Ascending aorta (tissue), 2 donors: ENCODE data around the gene PDE4C. TPM values are rescaled to one million over a fixed set of nuclear protein-coding genes. Genes with fewer than 3 reads are reported as not detected.

Experiments
- DNase-seq, 2 donors: peaks; one replicate each; pipeline ENCODE4 v3.0.0-alpha.2; 2019; ENCODE audit warnings: low spot score in 2 of 2
- H3K27ac ChIP-seq, 2 donors: fragments of 200-600 bp; sonication (generic); one replicate each; pipeline ENCODE4 v1.5.1; 2016 to 2017; ENCODE audit warnings: mild to moderate bottlenecking in 1 of 2
- H3K27me3 ChIP-seq: fragments of 200-600 bp; sonication (generic); one replicate; pipeline ENCODE4 v1.5.1; 2017
- H3K36me3 ChIP-seq, 2 donors: fragments of 200-600 bp; sonication (generic); one replicate each; pipeline ENCODE4 v1.5.1; 2016
- H3K4me1 ChIP-seq, 2 donors: fragments of 200-600 bp; sonication (generic); one replicate each; pipeline ENCODE4 v1.5.1; 2016 to 2017; ENCODE audit warnings: mild to moderate bottlenecking in 1 of 2
- H3K4me3 ChIP-seq, 2 donors: fragments of 200-600 bp; sonication (generic); one replicate each; pipeline ENCODE4 v1.5.1; 2016 to 2017; ENCODE audit warnings: mild to moderate bottlenecking in 1 of 2
- H3K9me3 ChIP-seq, 2 donors: fragments of 200-600 bp; sonication (generic); one replicate each; pipeline ENCODE4 v1.5.1; 2016
- intact Hi-C: fragments of 100-400 bp; cut with DNase I; formaldehyde crosslinking; loops from one replicate; pipeline ENCODE4 v1.15.1; 2023
- total RNA-seq: library from RNA; depleted of rRNA; stranded (reverse); fragments of >200 nt; gene quantifications from one replicate; pipeline ENCODE4 v1.1.0, GENCODE V29; 2016
- TF ChIP-seq, protein P1 (sequence below), 3 experiments: fragments of 200-600 bp in 2 of 3; fragments of 450-650 bp in 1 of 3; sonication (generic) in 2 of 3; IDR thresholded peaks; one replicate each; pipeline ENCODE4 v1.5.1; 2016 to 2019; ENCODE audit warnings: antibody characterized with exemption in 3 of 3, mild to moderate bottlenecking in 1 of 3, moderate library complexity in 1 of 3

Gene PDE4C
- total RNA-seq, 1 donor from 2014 or later = not detected

DNA sequence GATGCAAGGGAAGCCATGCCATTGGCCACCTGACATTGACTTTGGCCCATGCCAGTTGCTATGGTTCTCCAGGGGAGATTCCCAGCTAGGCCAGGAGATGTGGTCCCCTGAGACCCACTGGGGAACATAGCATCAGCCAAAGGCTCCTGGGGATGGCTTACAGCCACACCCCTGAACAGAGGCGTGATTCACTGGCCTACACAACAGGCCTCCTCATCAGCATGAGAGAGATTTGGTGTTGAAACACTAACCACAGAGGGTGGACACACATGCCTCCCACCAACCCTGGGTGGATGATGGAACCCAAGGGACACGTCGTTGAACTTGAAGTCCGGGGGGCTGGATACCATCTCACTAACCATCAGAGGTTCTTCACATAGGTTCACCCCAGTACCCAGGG is 33.7 kb upstream of the PDE4C start:
- Histone ChIP-seq H3K27me3 (no peaks in the 10 kb centered on the region), H3K36me3 (peaks cover 8 to 37% of the 10 kb centered on the region in 2 donors), H3K4me3 (no peak overlapping the region), H3K9me3 (no peaks in the 10 kb centered on the region), H3K27ac (no peak overlapping the region), H3K4me1 (no peaks in the 10 kb centered on the region)
- TF ChIP-seq, protein P1, sequence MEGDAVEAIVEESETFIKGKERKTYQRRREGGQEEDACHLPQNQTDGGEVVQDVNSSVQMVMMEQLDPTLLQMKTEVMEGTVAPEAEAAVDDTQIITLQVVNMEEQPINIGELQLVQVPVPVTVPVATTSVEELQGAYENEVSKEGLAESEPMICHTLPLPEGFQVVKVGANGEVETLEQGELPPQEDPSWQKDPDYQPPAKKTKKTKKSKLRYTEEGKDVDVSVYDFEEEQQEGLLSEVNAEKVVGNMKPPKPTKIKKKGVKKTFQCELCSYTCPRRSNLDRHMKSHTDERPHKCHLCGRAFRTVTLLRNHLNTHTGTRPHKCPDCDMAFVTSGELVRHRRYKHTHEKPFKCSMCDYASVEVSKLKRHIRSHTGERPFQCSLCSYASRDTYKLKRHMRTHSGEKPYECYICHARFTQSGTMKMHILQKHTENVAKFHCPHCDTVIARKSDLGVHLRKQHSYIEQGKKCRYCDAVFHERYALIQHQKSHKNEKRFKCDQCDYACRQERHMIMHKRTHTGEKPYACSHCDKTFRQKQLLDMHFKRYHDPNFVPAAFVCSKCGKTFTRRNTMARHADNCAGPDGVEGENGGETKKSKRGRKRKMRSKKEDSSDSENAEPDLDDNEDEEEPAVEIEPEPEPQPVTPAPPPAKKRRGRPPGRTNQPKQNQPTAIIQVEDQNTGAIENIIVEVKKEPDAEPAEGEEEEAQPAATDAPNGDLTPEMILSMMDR (IDR thresholded peaks at IDR 0.05) = no peak
- DNase-seq = no peak
- intact Hi-C loops = loop anchor here (5.0 to 10.0 kb wide), 2 partner anchors 142 to 145 kb away; no protein-coding TSS in a partner anchor

DNA sequence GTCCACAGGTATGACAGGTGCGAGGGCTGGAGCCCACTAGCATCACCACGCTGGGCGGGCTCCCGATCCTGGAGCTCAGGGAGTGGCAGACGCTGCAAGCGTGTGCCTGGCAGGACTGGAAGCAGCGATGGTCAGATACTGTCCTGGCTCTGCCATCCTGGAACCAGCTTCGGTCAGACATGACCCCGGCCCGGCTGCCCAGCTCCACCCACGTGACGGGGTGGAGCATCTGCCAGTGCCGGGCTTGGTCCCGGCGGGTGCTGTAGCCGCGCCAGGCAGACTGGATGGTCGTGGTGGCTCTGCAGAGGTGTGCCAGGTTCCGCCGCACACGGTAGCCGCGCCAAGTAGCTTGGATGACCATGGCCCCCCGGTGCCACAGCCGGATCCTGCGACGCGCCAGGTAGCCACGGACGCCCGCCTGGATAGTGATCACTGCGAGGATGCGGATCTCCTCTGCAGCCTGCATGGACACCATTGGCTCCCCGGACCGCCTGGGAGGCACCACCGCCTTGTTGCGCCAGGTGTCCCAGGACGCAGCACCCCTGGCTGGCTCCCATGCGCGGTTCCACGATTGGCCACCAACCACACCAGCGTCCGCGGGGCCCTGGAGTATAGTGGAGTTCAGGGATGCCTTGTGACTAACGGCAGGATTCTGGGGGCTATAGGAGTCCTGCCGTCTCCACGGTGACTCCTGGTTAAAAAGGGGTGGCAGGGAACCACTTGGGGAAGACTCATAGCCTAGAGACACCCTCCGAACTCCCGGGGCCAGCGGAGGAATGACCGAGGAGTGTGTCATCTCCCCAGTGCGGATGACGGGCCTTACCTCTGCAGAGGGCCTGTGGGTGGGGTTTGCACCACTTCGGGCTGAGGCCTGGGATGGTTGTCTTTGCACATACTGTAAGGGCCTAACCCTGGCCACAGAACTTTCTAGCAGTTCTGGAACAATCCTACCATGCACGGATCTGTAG is 31.5 kb upstream of the PDE4C start:
- DNase-seq = no peak
- H3K4me3 ChIP-seq = no peak overlapping the region
- TF ChIP-seq, protein P1 (IDR thresholded peaks at IDR 0.05) = no peak
- H3K27ac ChIP-seq = no peak overlapping the region
- intact Hi-C loops = loop anchor here (10.0 kb wide), 1 partner anchor 143 kb away; no protein-coding TSS in a partner anchor
- H3K9me3 ChIP-seq = no peaks in the 10 kb centered on the region
- peaks cover 0 to 16% of the 10 kb centered on the region in 2 donors for H3K36me3 ChIP-seq
- H3K27me3 ChIP-seq = no peaks in the 10 kb centered on the region
- H3K4me1 ChIP-seq = no peaks in the 10 kb centered on the region

DNA sequence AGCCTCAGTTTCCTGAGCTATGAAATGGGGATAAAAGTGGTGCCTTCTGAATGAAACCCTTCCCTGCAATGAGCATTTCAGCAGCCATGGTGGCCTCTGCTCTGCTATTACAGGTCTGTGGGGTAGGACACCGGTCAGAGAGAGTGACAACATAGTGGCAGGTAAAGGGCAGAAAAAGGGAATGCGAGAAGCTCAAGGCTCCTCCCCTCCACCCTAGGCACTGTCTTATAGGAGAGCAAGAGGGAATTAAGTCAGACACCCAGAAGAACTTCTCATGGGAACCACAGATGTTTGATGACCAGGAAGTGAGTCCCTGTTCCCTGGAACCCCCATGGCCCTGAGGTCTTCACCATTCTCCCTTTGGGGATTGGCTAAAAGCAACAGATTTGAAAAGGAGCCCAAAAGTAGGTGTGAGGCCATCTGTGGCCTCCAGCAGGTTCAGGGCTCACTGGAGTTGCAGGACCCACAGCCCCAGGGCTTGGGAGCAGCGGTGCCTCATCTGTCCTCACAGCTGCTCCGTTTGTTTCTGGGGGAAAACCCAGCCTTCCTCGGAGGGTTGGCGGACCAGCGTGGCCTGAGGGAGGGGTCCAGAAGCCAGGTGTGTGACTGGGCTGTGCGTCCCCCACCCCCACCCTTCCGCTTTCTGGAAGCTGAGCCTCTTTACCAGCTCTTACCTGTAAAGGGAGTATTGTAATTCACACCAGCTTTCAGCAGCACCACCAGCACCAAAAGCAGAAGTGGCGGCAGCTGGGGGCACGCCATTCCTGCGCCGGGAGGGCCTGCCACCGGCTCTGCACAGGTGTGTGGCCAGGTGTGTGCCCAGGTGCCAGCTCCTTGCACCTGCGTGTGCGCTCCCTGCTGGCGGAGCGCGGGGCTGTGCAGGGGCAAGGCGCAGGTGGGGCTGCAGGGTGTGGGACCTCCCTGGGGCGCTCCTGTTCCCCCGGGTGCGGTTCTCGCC is 28.6 kb upstream of the PDE4C start:
- Histone ChIP-seq H3K9me3 (no peaks in the 10 kb centered on the region), H3K36me3 (peaks cover 0 to 14% of the 10 kb centered on the region in 2 donors), H3K27ac (no peak overlapping the region), H3K27me3 (no peaks in the 10 kb centered on the region), H3K4me3 (no peak overlapping the region), H3K4me1 (no peaks in the 10 kb centered on the region)
- DNase-seq = no peak
- TF ChIP-seq, protein P1 (IDR thresholded peaks at IDR 0.05) = no peak
- intact Hi-C loops = loop anchor here (5.0 to 10.0 kb wide), 2 partner anchors 93 to 140 kb away; no protein-coding TSS in a partner anchor

DNA sequence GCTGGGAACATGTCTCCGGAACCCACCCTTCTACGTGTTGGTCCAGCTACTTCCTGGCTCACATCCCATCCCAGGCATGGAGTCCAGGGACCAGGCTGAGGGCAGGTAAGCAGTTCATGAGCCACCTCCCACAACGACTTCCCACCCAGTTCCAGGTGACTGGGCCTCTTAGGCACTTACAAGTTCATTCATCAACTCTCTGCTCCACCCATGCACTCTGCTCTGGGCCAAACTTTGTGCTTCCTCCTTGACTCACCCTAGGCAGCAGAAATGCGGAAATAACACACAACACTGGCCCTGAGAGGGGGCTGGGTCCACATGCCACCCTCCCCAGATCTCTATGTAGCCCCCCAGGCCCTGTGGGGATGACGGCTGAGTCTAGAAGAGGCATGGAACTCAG is 27.5 kb upstream of the PDE4C start:
- H3K4me1 ChIP-seq = no peaks in the 10 kb centered on the region
- intact Hi-C loops = loop anchor here (5.0 to 10.0 kb wide), 2 partner anchors 91 to 139 kb away; no protein-coding TSS in a partner anchor
- no peaks in the 10 kb centered on the region for H3K27me3 ChIP-seq
- DNase-seq = no peak
- peaks cover 0 to 14% of the 10 kb centered on the region in 2 donors for H3K36me3 ChIP-seq
- H3K4me3 ChIP-seq = no peak overlapping the region
- no peaks in the 10 kb centered on the region for H3K9me3 ChIP-seq
- TF ChIP-seq, protein P1 (IDR thresholded peaks at IDR 0.05) = no peak
- no peak overlapping the region for H3K27ac ChIP-seq

DNA sequence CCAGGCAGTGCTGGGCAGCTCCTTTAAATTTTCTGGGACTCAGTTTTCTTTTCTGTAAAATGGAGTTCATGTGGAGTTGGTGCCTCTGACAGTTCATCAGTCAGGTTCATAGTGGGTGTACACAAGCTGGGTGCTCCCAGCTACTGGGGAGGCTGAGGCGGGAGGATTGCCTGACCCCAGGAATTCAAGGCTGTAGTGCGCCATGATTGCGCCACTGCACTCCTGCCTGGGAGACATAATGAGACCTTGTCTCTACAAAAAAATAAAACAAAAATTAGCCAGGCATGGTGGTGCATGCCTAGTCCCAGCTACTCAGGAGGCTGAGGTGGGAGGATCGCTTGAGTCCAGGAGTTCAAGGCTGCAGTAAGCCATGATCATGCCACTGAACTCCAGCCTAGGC is 26.9 kb upstream of the PDE4C start:
- no peak overlapping the region for H3K27ac ChIP-seq
- intact Hi-C loops = loop anchor here (5.0 to 10.0 kb wide), 2 partner anchors 91 to 138 kb away; no protein-coding TSS in a partner anchor

More for the DNA sequence above, 26.9 kb upstream of the PDE4C start:
- DNase-seq = no peak
- Histone ChIP-seq H3K27me3 (no peaks in the 10 kb centered on the region), H3K4me3 (no peak overlapping the region), H3K9me3 (no peaks in the 10 kb centered on the region), H3K4me1 (no peaks in the 10 kb centered on the region), H3K36me3 (peaks cover 0 to 14% of the 10 kb centered on the region in 2 donors)
- TF ChIP-seq, protein P1 (IDR thresholded peaks at IDR 0.05) = no peak
